Activated CD4-positive, CD25-positive, alpha-beta regulatory T cell treated with anti-CD3 and anti-CD28 coated beads, Interleukin-2, amount 50 U/mL, for 72 hours (primary cell): ENCODE measurements around the gene NANOS1.

ENCODE experiments used
- DNase-seq: peaks from one replicate; pipeline ENCODE4 v3.0.0; 2021

NANOS1 gene

GRCh38 chr10:119061926-119062325 lies 32.4 kb downstream of the NANOS1 start:
- DNase-seq, result no peak

- no peak for DNase-seq
Observed at GRCh38 chr10:119070395-119071165, 41.1 kb downstream of the NANOS1 start.

GRCh38 chr10:119073584-119073983 lies 44.1 kb downstream of the NANOS1 start:
- DNase-seq, result no peak

- DNase-seq, result no peak
Observed at GRCh38 chr10:119078422-119079179, 49.1 kb downstream of the NANOS1 start.

GRCh38 chr10:119079599-119080520 lies 50.3 kb downstream of the NANOS1 start:
- peak; percentile 72 for DNase-seq

GRCh38 chr10:119080521-119081259 lies 51.2 kb downstream of the NANOS1 start, which contains the start of gene EIF3A:
TSS of gene EIF3A (minus strand) at chr10:119080817. CDS start at chr10:119080676, 141 bp downstream.
- DNase-seq, result peak; percentile 97
